SKM-1 treated with dmso at 0.1 percent for 144 hours (cell line): ENCODE results near the gene BAG3.
"Not testable (repeated sequence)": the region's sequence is repeated elsewhere in the genome, so short reads cannot be mapped to it uniquely, and the experiment has no call there.

Source experiments
- DNase-seq: peaks from one replicate; lab custom pipeline; 2025; ENCODE audit not compliant: unreplicated experiment; lab: John Stamatoyannopoulos, UW

Gene BAG3

DNA sequence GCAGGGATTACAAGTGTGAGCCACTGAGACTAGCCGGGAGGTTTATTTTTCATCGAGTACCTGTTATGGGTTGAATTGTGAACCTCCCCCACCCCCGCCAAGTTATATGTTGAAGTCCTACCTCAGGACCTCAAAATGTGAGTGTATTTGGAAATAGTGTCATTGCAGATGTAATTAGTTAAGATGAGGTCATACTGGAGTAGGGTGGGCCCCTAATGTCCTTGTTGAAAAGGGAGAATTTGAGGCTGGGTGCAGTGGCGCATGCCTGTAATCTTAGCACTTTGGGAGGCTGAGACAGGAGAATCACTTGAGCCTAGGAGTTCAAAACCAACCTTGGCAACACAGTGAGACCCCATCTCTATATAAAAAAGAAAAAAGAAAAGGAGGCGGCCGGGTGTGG, 10.8 kb upstream of the BAG3 start:
- no peak for DNase-seq

DNA sequence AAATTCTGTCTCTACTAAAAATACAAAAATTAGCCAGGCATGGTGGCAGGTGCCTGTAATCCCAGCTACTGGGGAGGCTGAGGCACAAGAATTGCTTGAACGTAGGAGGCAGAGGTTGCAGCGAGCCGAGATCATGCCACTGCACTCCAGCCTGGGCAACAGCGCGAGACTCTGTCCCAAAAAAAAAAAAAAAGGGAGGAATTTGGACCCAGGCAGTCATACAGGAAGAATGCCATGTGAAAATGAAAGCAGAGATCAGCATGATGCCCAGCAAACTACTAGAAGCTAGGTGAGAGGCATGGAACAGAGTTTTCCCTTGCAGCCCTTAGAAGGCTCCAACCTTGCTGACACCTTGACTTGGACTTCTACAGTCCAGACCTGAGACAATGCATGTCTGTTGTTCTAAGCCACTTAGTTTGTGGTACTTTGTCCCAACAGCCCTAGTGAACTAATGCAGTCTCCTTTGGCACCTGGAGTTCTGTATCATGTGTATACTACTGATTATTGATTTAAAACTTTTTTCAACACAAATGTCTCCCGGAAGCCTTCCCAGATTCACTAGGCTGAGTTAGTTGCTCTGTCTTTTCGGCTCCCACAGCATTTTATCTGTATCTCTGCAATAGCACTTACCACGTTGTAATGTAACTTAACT, 10.2 kb upstream of the BAG3 start:
- no peak for DNase-seq

DNA sequence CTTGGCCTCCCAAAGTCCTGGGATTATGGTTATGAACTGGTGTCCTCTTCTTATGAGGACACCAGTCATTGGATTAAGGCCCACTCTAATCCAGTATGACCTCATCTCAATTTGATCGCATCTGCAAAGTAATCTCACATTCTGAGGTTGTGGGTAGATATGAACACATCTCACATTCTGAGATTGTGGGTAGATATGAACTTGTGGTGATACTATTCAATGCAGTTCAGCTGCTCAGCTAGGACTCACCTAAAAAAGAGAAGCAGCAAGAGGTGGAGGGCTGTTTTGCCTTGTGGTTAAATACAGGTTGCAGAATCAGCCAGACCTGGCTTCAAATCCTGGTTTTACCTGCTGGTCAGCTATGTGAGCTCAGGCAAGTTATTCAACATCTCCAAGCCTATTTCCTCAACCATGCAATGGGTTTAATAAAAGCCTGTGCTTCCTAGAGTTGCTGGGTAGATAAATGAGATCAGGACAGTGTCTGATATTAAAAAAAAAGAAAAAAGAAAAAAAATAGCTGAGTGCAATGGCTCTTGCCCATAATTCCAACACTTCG, 8.5 kb upstream of the BAG3 start:
- DNase-seq, result no peak

DNA sequence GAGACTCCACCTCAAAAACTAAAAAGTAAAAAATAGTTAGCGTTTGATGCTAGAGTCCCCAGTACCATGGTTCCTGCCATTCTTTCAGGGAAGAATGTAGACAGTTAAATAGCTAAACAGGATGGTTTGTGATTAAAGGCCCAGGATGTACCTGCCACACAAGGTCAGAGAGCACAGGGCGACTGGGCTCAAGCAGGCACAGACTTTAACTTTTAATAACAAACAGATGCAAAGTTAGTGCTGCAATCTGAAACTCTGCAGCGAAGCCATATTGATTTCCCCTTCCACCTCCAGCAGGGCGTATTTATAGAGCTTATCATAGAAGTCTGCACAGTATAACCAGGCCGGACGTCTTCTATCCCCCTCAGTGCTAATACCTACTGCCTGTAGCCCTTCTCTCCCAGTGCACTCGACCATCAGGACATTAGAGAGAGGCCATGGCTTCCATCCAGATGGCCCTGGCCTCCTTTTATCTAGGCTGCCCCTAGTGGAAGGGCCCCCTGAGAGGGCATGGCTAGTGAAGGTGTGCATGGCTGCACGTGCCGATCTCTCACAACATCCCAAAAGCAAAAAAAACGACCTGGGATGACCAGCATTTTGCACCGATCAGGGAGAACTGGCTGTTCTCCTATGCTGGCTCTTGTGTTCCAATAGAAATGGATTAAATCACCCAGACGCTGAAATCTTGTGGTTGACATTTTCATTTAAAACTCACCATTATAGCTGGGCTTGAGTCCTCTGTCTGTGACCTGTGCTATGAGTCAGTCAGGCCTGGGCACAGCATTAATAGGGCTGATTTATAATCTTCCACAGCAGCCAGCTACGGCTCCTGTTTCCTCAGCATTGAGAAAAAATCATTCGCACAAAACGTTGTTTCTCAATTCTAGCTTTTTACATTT, 7.6 kb upstream of the BAG3 start:
- DNase-seq, result no peak

DNA sequence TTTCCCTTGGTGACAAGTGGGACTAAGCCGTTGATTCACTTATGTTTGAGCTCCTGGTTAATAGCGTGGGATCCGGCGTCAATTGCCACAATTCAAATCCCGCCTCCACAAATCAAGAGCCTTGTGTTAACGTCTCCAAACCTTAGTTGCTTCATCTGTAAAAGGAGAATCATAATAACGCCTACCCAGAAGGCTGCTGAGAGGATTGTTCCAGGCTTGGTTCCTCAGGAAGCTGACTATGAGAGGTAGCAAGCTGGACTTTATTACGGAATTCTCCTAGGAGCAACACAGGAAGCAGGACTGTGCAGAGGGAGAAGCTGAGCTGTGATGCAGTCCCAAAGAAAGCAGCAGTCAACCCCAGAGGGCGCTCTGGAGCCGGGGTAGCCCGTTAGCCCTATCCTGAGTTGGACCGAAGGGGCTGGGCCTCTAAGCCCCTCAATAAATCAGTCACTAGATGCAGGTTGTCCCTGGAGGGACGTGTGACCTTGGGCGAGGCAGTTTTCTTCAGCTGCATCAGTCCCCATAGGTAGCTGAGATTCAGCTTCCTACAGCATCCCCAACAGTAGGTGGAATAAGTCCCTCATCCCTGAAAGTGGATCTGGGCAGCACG, 6.9 kb upstream of the BAG3 start:
- no peak for DNase-seq

DNA sequence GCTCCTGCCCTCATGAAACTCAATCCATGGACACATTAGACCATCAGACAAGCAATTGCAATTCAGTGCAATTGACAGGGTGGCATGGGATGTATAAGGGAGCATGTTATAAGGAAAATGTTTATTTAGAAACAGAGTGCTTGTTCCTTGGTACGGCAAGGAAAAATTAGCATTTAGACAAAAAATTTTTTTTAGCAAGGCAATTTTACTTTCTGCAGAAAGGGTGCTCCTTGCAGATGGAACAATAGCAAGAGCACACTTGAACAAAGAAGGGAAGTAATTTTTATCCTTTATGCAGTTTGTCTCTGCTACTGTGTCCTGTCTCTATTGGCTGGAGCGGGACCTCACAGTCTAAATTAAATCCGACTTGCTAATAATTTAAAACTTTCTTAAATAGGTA, 6.2 kb upstream of the BAG3 start:
- no peak for DNase-seq

DNA sequence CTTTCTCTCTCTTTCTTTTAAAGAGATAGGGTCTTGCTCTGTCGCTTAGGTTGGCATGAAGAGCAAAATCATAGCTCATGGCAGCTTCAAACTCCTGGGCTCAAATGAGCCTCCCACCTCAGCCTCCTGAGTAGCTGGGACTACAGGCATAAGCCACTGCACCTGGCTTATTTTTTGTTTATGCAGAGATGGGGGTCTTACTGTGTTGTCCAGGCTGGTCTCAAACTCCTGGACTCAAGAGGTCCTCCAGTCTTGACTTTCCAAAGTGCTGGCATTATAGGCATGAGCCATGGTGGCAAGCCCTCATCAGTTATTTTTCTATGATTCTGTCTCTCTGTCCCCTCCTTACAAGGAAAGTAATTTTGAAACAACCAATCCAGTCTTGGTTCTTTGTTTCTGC, 1.1 kb upstream of the BAG3 start:
- no peak for DNase-seq

DNA sequence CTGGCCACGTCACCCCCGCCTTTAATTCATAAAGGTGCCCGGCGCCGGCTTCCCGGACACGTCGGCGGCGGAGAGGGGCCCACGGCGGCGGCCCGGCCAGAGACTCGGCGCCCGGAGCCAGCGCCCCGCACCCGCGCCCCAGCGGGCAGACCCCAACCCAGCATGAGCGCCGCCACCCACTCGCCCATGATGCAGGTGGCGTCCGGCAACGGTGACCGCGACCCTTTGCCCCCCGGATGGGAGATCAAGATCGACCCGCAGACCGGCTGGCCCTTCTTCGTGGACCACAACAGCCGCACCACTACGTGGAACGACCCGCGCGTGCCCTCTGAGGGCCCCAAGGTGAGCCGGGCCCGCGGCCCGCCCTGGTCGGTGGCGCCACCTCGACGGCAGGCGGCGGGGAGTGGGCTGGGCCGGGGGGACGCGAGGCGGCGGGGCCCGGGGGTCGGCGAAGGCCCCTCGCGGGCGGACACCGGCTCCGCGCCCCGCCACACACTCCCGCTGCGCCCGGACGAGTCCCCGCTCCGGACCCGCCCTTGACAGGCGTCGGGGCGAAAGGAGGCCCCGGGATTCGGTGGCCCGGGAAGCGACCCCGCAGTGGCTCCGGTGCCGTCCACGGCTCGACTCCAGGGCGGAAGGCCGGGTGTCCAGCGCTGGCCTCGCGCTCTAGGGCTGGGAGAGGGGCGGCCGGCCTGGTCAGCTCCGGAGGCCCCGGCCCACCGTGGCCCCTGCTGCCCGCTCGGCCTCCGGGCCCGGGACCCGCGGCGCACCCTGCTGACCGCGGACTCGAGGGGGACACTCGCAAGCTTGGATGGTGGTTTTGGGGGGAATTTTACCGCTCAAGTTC, 557 bp downstream of the BAG3 start:
- no peak for DNase-seq

DNA sequence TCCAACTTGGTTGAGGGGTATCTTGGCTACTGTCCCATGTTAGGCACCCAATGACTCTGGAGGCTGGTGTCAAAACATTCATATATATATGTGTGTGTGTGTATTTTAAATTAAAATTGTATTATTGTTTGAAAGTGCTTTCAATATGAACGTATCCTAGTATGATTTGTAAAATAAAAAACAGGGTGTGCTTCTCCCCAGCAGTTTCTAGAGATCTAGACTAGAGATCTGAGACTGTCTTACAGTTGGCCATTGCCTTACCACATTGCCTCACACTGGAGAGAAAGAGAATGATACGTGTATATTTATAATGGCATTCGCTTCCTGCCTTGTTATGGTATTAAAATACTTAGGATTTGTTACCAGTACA, 1.2 kb downstream of the BAG3 start:
- DNase-seq, result peak; percentile 32

DNA sequence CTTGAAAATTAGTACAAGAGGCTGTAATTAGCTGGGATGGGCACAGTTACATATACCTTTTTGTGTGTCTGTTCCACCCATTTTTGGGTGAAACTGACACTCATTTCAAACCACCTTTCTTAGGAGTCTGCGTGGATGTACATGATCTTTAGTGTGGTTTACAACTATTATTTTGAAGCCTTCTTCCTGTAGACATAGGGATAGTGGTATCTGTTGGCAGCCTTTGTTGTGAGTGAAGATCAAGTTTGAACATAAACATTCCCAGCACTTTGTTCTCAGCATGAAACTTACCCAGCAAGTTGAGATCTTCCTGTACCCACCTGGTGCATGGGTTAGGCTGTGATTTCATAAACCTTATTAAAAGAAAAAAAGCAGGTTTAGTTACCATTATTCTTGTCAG, 2.0 kb downstream of the BAG3 start:
- no peak for DNase-seq

DNA sequence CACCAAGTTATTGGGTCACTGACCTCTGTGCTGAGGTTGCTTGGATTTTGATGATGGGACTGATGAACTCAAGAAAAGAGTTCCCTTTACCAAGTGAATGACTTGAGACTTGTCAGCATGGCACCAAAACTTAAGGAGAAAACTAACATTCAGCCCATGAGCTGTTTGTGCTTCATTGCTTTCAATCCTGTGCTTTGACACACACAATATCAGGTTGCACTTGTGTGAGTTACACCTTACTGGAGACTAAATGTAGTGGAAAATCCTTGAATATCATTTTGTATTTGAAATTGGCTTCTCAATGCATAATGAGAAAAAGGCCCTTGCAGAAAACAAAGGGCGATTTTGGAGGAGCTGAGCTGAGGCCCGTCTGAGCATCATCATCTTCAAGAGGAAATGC, 2.7 kb downstream of the BAG3 start:
- no peak for DNase-seq

DNA sequence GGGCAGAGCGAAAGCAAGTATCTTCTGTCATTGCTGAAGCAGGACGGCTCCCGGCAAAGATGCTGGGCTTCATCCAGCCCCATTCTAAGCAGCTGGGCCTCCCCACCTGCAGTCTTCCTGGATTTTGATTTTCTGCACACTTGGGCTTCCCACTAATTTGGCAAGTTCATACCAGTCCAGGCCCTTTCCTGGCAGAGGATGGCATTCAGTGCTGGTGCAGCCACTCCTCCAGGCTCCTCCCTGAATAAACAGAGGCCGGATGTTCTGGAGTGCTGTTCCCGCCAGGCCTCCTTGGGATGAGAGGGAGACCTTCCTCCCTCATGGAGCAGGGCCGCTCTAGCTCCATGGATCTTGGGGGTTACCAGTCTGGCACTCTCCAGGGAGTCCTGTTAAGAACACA, 3.4 kb downstream of the BAG3 start:
- DNase-seq, result no peak

DNA sequence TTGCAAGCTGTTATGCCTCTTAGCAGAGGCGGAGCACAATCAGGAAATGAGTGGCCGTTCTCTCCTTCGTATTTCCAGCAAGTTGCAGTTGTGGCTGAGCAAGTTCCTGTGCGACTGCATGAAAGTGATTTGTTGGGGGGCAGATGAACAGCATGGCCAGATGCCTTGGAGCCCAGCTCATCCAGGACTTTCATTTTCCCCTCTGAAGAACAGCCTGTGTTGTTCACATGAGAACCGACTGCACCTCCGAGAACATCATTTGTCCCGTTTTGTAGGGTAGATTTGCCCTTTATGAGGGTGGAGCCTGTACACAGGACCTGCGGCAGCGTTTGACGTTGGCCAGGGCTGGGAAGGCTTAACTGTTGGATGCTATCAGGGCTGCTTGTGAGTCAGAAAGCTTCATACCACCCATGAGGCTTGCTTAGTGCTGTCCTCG, 4.4 kb downstream of the BAG3 start:
- no peak for DNase-seq

DNA sequence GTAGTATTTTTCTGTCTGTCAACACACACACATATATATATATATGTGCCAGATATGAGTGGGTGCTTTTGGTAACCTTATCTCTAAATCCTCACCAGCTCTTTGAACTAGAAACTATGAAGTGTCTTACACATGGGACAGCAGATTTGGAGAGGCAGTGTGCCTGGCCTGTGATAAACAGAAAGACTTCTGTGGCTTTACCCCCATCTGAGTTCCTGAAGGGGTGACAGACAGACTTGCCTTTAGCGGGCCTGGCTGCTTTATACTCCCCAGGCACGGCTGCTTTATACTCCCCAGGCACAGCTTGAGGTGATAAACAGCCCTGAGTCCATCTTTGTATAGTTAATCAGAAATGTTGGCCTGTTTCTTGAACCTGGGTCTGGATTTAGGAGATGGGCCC, 5.6 kb downstream of the BAG3 start:
- no peak for DNase-seq

DNA sequence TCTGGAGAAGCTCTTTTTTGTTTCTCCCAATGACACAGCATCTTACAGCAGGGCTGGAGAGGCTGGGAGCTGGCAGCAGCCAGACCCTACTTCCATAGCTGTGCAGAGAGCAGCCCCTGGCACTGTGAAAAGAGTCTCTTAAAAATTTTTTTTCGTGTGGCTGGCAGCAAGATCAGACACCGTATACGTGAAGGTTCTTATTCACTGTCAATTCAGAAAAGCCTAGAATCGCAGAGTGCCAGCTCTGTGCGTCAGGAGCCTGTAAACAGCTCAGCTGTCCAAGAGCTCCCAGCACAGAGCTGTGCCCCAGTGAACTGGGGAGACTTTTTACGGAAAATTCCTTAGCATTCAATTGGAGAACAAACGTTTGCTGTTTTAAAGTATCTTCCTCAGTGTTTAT, 6.5 kb downstream of the BAG3 start:
- DNase-seq, result no peak

DNA sequence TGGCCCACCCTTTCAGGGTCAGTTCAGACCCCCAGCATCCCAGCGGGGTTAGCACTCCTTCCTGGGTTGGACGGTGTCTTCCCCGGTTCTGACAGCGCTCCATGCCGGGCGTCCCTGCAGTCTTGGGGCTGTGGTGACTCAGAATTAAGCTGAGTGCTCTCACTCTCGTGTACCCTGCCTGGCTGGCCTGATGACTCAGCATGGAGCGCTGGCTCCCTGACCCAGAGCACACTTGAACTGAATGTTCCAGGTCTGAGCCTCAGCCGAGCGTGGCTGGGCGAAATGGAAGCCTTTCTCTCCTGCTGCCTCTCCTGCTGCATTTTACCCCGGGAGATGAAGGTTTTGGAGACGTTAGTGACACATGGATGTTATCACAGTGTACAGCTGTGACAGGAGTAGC, 7.1 kb downstream of the BAG3 start:
- no peak for DNase-seq

DNA sequence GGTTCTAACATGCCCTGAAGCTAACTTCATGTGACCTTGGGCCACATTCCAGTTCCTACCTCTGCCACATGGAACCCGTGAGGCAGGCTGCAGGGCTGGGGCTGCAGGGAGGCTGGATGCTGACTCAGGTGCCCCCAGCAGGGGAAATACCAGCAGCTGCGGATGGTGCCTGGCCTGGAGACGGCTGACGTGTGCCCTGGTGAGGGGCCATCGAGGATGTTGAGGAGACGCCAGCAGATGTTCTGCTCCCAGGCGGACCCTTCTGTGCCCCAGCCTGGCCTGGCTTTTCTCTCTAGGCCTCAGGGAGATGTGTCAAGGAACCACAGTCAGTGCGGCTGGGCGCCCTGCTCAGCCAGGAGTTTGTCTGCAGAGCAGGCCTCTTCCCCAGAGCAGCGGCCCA, 8.8 kb downstream of the BAG3 start:
- no peak for DNase-seq

DNA sequence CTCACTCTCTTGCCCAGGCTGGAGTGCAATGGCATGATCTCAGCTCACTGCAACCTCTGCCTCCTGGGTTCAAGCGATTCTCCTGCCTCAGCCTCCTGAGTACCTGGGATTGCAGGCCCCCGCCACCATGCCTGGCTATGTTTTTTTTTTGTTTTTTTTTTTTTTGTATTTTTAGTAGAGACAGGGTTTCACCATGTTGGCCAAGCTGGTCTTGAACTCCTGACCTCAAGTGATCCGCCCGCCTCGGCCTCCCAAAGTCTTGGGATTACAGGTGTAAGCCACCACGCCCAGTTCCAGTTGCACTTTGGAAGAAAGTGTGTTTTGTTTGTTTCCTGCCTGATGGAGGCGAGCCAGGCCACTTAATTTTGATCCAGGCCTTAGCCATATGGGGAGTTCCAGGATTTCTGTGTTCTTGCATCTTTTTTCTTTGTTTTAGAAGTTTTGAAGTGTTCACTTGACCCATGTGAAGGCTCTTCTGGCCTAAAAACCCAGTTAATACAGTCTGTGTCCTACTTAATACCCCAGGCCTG, 11.0 kb downstream of the BAG3 start:
- DNase-seq, result not testable (repeated sequence)

DNA sequence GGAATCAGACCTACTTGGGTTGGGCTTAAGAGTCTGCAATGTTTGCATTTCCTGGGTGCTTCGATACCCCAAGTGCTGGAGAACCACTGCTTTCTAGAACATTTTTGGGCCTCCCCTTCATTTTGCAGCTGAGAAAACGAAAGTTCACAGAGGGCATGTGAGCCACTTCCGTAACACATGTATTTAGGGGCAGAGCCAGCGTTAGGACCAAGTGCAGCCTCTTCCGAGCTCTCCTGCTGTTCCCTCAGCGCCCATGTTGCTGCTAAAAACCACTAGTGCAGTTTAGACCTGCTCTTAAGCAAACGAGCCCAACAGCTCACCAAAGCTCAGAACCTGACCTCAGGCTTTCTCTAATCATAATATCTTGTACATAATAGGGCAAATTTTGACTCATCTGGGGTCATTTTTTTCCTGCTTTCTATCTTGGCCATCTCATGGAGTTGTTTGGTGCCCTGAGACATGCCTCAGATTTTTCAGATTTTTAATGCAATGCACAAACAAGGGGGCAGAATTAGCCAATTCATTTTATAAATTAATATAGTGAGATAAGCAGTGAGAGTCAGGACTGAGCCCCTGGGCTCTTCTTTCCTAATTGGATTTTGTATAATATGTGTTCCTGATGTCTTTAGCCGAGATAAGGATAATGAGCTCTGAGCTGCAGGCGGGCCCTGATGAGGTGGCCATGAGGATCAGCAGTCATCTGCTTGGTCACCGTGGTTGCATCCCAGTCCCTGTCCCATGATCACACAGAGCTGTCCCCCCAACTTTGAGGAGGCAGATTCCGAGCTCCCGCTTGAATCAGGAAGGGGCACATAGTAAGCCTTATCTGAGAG, 12.9 kb downstream of the BAG3 start:
- DNase-seq, result no peak
